BE2C (cell line): ENCODE data around the gene TRPV5.

Source experiments
- DNase-seq: peaks from one replicate; pipeline ENCODE4 v3.0.0-alpha.2; 2020
- H3K27me3 ChIP-seq: fragments of 250-450 bp; sonication (Bioruptor Pico); 2 replicates; pipeline ENCODE4 v1.5.1; 2020; ENCODE audit warnings: mild to moderate bottlenecking
- H3K36me3 ChIP-seq: fragments of 250-450 bp; sonication (Bioruptor Pico); 2 replicates; pipeline ENCODE4 v1.5.1; 2020; ENCODE audit warnings: mild to moderate bottlenecking
- H3K4me1 ChIP-seq: fragments of 250-450 bp; sonication (Bioruptor Pico); 2 replicates; pipeline ENCODE4 v1.5.1; 2020
- H3K4me3 ChIP-seq: 2 replicates; pipeline ENCODE4 v1.5.1; 2011; ENCODE audit warnings: low read depth, low read length
- H3K9me3 ChIP-seq: fragments of 250-450 bp; sonication (Bioruptor Pico); 2 replicates; pipeline ENCODE4 v1.5.1; 2020
- TF ChIP-seq, protein P1 (sequence below): IDR thresholded peaks from 2 replicates; pipeline ENCODE4 v1.5.1; 2012; ENCODE audit warnings: mild to moderate bottlenecking, low read depth, low read length

TRPV5 gene

DNA sequence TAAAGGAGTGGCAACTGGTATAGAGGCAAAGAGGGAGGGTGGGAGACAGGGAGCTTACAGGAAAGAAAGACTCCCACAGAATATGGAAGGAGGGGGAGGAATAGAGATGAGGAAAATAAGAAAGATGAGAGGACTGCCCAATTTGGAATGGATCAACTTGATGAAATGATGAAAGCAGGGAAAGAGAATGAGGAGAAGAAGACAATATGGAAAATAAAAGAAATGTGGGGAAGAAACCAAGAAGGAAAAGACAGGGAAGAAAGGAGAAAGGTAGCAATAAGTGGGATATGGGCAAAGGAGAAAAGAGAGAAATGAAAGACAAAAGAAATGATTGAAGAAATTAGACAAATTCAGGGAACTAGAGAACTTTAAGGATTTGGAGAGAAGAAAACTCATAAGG lies 25.7 kb upstream of the TRPV5 start:
- Histone ChIP-seq H3K27me3 (no peaks in the 10 kb centered on the region), H3K4me3 (no peak overlapping the region), H3K36me3 (no peaks in the 10 kb centered on the region), H3K9me3 (no peaks in the 10 kb centered on the region), H3K4me1 (no peaks in the 10 kb centered on the region)
- DNase-seq: no peak
- TF ChIP-seq, protein P1, sequence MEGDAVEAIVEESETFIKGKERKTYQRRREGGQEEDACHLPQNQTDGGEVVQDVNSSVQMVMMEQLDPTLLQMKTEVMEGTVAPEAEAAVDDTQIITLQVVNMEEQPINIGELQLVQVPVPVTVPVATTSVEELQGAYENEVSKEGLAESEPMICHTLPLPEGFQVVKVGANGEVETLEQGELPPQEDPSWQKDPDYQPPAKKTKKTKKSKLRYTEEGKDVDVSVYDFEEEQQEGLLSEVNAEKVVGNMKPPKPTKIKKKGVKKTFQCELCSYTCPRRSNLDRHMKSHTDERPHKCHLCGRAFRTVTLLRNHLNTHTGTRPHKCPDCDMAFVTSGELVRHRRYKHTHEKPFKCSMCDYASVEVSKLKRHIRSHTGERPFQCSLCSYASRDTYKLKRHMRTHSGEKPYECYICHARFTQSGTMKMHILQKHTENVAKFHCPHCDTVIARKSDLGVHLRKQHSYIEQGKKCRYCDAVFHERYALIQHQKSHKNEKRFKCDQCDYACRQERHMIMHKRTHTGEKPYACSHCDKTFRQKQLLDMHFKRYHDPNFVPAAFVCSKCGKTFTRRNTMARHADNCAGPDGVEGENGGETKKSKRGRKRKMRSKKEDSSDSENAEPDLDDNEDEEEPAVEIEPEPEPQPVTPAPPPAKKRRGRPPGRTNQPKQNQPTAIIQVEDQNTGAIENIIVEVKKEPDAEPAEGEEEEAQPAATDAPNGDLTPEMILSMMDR: no peak

DNA sequence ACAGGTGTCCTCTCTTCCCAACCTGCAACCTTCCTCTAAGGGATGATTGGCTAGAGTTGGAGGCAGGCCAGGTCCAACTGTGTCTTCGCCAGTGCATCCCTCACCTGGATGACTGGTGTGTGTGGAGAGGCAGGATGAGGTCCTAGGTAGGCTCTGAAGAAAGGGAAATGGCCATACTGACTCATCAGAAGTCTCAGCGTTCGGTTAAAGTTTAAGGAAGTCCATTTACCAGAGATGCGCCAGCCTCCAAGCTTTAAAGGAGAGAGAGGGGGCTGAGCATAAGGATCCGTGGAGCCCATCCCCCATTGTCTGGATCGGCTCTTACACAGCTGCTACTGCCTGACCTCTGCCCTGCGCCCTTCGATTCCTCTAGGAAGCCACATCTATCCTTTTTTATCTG lies 24.2 kb upstream of the TRPV5 start:
- TF ChIP-seq, protein P1: no peak
- H3K27me3 ChIP-seq: no peaks in the 10 kb centered on the region
- no peak overlapping the region for H3K4me3 ChIP-seq
- no peaks in the 10 kb centered on the region for H3K36me3 ChIP-seq
- H3K4me1 ChIP-seq: no peaks in the 10 kb centered on the region
- H3K9me3 ChIP-seq: no peaks in the 10 kb centered on the region
- DNase-seq: no peak

DNA sequence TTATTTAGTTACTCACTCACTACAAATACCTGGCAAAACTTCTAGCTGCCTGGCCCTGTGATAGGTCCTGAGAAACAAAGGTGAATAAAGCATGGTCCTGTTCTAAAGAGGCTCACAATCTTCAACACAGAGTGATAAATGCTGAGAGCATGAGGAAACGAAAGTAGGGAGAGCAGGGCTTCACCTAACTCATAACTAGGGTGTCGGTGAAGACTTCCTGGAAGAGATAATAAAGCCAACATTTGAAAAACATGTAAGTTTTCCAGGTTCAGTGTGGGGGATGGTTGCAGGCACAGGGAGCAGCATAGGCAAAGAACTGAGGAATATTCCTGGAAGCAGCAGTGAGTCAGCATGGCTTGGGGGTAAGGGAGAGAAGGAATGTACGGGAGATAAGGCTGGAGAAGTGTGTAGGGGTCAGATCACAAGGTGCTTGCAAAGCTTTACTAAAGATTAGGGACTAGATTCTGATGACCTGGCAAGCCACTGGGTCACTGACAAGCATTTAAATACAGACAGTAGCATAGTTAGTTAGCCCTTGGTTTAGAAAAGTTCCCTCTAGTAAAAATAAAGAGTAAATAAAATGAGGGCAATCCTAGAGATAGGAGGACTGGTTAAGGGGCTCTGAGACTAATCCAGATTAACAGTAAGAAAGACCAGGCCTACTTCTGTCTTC lies 23.5 kb upstream of the TRPV5 start:
- no peaks in the 10 kb centered on the region for H3K36me3 ChIP-seq
- no peak overlapping the region for H3K4me3 ChIP-seq
- no peak for DNase-seq
- H3K27me3 ChIP-seq: no peaks in the 10 kb centered on the region
- TF ChIP-seq, protein P1: no peak
- H3K9me3 ChIP-seq: no peaks in the 10 kb centered on the region
- H3K4me1 ChIP-seq: no peaks in the 10 kb centered on the region

DNA sequence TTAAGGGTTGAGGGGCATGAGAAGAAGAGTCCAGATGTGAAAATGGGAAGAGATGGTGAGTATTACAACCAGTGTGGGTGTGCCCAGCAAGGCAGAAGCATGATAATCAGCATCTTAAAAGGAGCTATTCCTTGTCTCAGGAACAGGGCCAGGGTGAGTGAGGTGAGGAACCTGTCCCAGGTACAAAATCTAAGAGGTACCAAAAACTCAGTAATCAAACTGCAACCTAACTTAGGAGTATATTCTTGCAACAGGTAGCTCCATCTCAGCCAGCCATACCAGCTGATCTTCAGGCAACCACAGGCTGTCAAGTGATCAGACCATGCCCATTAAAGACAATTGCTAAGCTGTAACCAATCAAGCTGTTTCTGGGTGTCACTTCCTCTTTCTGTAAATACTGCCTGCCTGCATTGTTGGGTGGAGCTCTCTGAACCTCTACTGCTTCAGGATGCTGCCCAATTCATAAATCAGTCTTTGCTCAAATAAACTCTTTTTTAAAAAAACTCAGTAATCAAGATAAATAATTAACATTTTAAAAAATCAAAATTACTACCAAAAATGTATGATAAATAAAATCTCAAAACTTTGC lies 21.2 kb upstream of the TRPV5 start:
- Histone ChIP-seq H3K4me3 (no peak overlapping the region), H3K9me3 (no peaks in the 10 kb centered on the region), H3K36me3 (no peaks in the 10 kb centered on the region), H3K4me1 (no peaks in the 10 kb centered on the region), H3K27me3 (no peaks in the 10 kb centered on the region)
- TF ChIP-seq, protein P1: no peak
- DNase-seq: no peak

DNA sequence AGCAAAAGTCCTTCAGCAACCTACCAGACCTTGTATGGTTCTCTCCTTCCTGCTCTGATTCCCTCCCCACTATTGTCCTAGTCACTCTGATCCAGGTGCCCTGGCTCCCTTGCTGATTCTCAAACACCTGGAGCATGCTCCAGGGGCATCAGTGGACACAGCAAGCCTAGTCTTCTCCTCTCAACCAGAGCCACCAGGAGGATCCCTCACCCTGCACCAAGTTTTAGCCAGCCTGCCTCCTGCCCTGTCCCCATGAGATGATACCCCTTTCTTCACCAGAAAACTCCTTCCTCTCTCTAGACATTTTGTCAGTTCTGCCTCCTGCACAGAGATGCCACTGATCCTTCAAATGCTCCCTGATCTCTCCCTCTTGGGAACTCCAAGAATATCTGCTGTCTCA lies 16.7 kb upstream of the TRPV5 start:
- Histone ChIP-seq H3K4me1 (no peaks in the 10 kb centered on the region), H3K4me3 (no peak overlapping the region), H3K27me3 (no peaks in the 10 kb centered on the region), H3K36me3 (no peaks in the 10 kb centered on the region), H3K9me3 (no peaks in the 10 kb centered on the region)
- TF ChIP-seq, protein P1: no peak
- DNase-seq: no peak

DNA sequence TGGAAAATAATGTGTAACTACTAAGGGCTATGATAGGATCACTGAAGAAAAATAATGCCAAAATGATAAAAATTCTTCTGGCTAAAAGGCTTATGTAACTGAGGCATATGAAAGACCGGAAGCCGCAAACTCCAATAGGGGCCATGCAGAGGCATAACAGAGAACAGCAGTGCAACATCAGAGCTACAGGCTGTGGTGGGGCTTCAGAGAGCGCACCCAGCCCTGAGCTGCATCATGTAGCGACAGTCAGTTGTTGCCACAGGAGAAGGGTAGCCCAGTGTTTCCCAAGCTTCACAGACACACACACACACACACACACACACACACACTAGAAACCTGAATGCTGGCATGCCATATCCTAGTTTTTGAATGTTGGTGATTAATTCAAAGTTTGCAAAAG lies 15.1 kb upstream of the TRPV5 start:
- H3K4me3 ChIP-seq: no peak overlapping the region
- no peak for DNase-seq
- H3K9me3 ChIP-seq: no peaks in the 10 kb centered on the region
- no peaks in the 10 kb centered on the region for H3K4me1 ChIP-seq
- TF ChIP-seq, protein P1: no peak
- no peaks in the 10 kb centered on the region for H3K27me3 ChIP-seq
- no peaks in the 10 kb centered on the region for H3K36me3 ChIP-seq
